Liver (tissue), 9 donors: ENCODE data around the gene COLEC11. TPM values are rescaled to one million over a fixed set of nuclear protein-coding genes. Genes with fewer than 3 reads are reported as not detected.

ENCODE experiments used
- DNase-seq: peaks from one replicate; pipeline ENCODE4 v3.0.0-alpha.2; 2017; ENCODE audit warnings: low spot score
- H3K27ac ChIP-seq, 2 donors: one replicate each; pipeline ENCODE4 v1.7.0; 2013; ENCODE audit warnings: inconsistent platforms in 2 of 2, low read length in 2 of 2, control low read depth in 1 of 2, low read depth in 1 of 2, mild to moderate bottlenecking in 1 of 2
- H3K27me3 ChIP-seq, 4 donors: one replicate each; pipeline versions ENCODE4 v1.6.1 to v1.7.0; 2013; ENCODE audit warnings: low read length in 3 of 4, inconsistent platforms in 1 of 4, mild to moderate bottlenecking in 1 of 4, moderate library complexity in 1 of 4; ENCODE audit not compliant: control insufficient read depth in 4 of 4, insufficient read depth in 4 of 4
- H3K36me3 ChIP-seq, 4 donors: one replicate each; pipeline versions ENCODE4 v1.6.1 to v1.7.0; 2013; ENCODE audit warnings: low read length in 3 of 4, mild to moderate bottlenecking in 3 of 4, low read depth in 1 of 4, moderate library complexity in 1 of 4; ENCODE audit not compliant: control insufficient read depth in 4 of 4, insufficient read depth in 3 of 4
- H3K4me1 ChIP-seq, 4 donors: one replicate each; pipeline versions ENCODE4 v1.6.1 to v1.7.0; 2013; ENCODE audit warnings: low read length in 3 of 4, mild to moderate bottlenecking in 3 of 4, moderate library complexity in 1 of 4; ENCODE audit not compliant: control insufficient read depth in 4 of 4, insufficient read depth in 4 of 4
- H3K4me3 ChIP-seq, 3 donors: one replicate each; pipeline versions ENCODE4 v1.6.1 to v1.7.0; 2013; ENCODE audit warnings: low read length in 3 of 3, control low read depth in 1 of 3, low read depth in 1 of 3, mild to moderate bottlenecking in 1 of 3
- H3K9ac ChIP-seq, 2 donors: one replicate each; pipeline ENCODE4 v1.7.0; 2013; ENCODE audit warnings: low read length in 2 of 2, mild to moderate bottlenecking in 2 of 2, moderate library complexity in 2 of 2, control low read depth in 1 of 2, low read depth in 1 of 2
- H3K9me3 ChIP-seq, 4 donors: one replicate each; pipeline versions ENCODE4 v1.6.1 to v1.7.0; 2013; ENCODE audit warnings: low read length in 3 of 4; ENCODE audit not compliant: control insufficient read depth in 4 of 4
- ATF3 ChIP-seq: IDR thresholded peaks from 2 replicates; pipeline ENCODE4 v1.6.1; 2016; ENCODE audit warnings: antibody characterized with exemption
- CTCF ChIP-seq: fragments of 150-350 bp; IDR thresholded peaks from 2 replicates; pipeline ENCODE4 v1.5.1; 2017; ENCODE audit warnings: improper control_type of control experiment, low read depth, low read length; ENCODE audit not compliant: missing input control
- EGR1 ChIP-seq, 2 donors: IDR thresholded peaks; 2 replicates each; pipeline ENCODE4 v1.6.1; 2016 to 2018; ENCODE audit warnings: antibody characterized with exemption in 2 of 2, low read depth in 2 of 2
- FOXA1 ChIP-seq: IDR thresholded peaks from 2 replicates; pipeline ENCODE4 v1.6.1; 2016; ENCODE audit warnings: antibody characterized with exemption
- FOXA2 ChIP-seq: IDR thresholded peaks from 2 replicates; pipeline ENCODE4 v1.6.1; 2016; ENCODE audit warnings: antibody characterized with exemption
- GABPA ChIP-seq, 2 donors: IDR thresholded peaks in 1 of 2; conservative IDR thresholded peaks in 1 of 2; 2 replicates each; pipeline ENCODE4 v1.6.1; 2016; ENCODE audit warnings: antibody characterized with exemption in 2 of 2, mild to moderate bottlenecking in 1 of 2, moderate library complexity in 1 of 2
- HNF4A ChIP-seq, 2 donors: conservative IDR thresholded peaks; 2 replicates each; pipeline ENCODE4 v1.6.1; 2016; ENCODE audit warnings: antibody characterized with exemption in 2 of 2, mild to moderate bottlenecking in 2 of 2
- HNF4G ChIP-seq: IDR thresholded peaks from 2 replicates; pipeline ENCODE4 v1.6.1; 2016; ENCODE audit warnings: antibody characterized with exemption
- JUND ChIP-seq, 2 donors: IDR thresholded peaks; 2 replicates each; pipeline ENCODE4 v1.6.1; 2016; ENCODE audit warnings: antibody characterized with exemption in 2 of 2
- MAX ChIP-seq: IDR thresholded peaks from 2 replicates; pipeline ENCODE4 v1.6.1; 2016; ENCODE audit warnings: antibody characterized with exemption
- NR2F2 ChIP-seq: IDR thresholded peaks from 2 replicates; pipeline ENCODE4 v1.6.1; 2016; ENCODE audit warnings: antibody characterized with exemption
- RAD21 ChIP-seq, 2 donors: IDR thresholded peaks; 2 replicates each; pipeline ENCODE4 v1.6.1; 2016; ENCODE audit warnings: antibody characterized with exemption in 2 of 2, mild to moderate bottlenecking in 2 of 2
- REST ChIP-seq: IDR thresholded peaks from 2 replicates; pipeline ENCODE4 v1.6.1; 2016; ENCODE audit warnings: antibody characterized with exemption, mild to moderate bottlenecking
- RXRA ChIP-seq, 2 donors: IDR thresholded peaks; 2 replicates each; pipeline ENCODE4 v1.6.1; 2017 to 2018; ENCODE audit warnings: antibody characterized with exemption in 2 of 2, mild to moderate bottlenecking in 1 of 2
- TAF1 ChIP-seq: conservative IDR thresholded peaks from 2 replicates; pipeline ENCODE4 v1.6.1; 2016; ENCODE audit warnings: antibody characterized with exemption, mild to moderate bottlenecking
- YY1 ChIP-seq: IDR thresholded peaks from 2 replicates; pipeline ENCODE4 v1.6.1; 2016; ENCODE audit warnings: antibody characterized with exemption, mild to moderate bottlenecking
- ZBTB33 ChIP-seq: IDR thresholded peaks from 2 replicates; pipeline ENCODE4 v1.6.1; 2016; ENCODE audit warnings: antibody characterized with exemption
- WGBS: extraction: QIAGEN DNeasy Blood & Tissue Kit; methylation state at CpG from one replicate; pipeline ENCODE4 v1.1.7; 2013; 5-methylcytosine and 5-hydroxymethylcytosine counted together
- polyA plus RNA-seq, 2 donors: library from polyadenylated mRNA; stranded (reverse) in 1 of 2; unstranded in 1 of 2; fragments of 200-250 nt in 1 of 2; fragments of >200 nt in 1 of 2; fragmentation: Nextera tagmentation in 1 of 2; extraction: Ambion mirVana in 1 of 2; gene quantifications; one replicate each; pipeline versions ENCODE4 v1.2.1 to v1.2.3, GENCODE V29; 2013 to 2015
- total RNA-seq, 2 donors: library from RNA; depleted of rRNA; stranded (reverse); fragments of >200 nt; gene quantifications; one replicate each; pipeline ENCODE4 v1.2.3, GENCODE V29; 2014
- donor health status: healthy.
- donor health status: healthy.
- donor health status: healthy.
- donor health status: healthy.
- donor health status: healthy.

Gene COLEC11
- total and polyA plus RNA-seq, 4 donors: 31.0 to 100 (median 70.9) TPM

- WGBS: 84% methylated on average over 11 of the region's 11 CpGs
- H3K4me3 ChIP-seq: no peak overlapping the region
- no peak for TF ChIP-seq REST
- TF ChIP-seq NR2F2: no peak
- no peak for TF ChIP-seq RXRA (IDR thresholded peaks at IDR 0.05)
- no peak for TF ChIP-seq JUND (IDR thresholded peaks at IDR 0.05)
- no peak for TF ChIP-seq ATF3
- TF ChIP-seq GABPA (IDR thresholded peaks at IDR 0.05 in 1 of 2, conservative IDR thresholded peaks at IDR 0.05 in 1 of 2): no peak
- no peak for TF ChIP-seq FOXA2
- TF ChIP-seq YY1: no peak
- no peak for TF ChIP-seq MAX
- no peak for TF ChIP-seq EGR1 (IDR thresholded peaks at IDR 0.05; ENCODE audit: low read depth in 2 of 2)
- no peak for TF ChIP-seq HNF4G
- no peak for TF ChIP-seq FOXA1
- TF ChIP-seq ZBTB33: no peak
- no peak for TF ChIP-seq CTCF
- TF ChIP-seq TAF1: no peak
- TF ChIP-seq HNF4A (conservative IDR thresholded peaks at IDR 0.05): no peak
- no peak for TF ChIP-seq RAD21 (IDR thresholded peaks at IDR 0.05)
- no peak for DNase-seq
- no peak overlapping the region for H3K27ac ChIP-seq
- peaks cover 0 to 3% (median 0%) of the 10 kb centered on the region in 4 donors for H3K9me3 ChIP-seq
- H3K36me3 ChIP-seq: peaks cover 0 to 4% (median under 1%) of the 10 kb centered on the region in 4 donors
- no peak overlapping the region for H3K9ac ChIP-seq
- no peaks in the 10 kb centered on the region for H3K27me3 ChIP-seq
- H3K4me1 ChIP-seq: peaks cover 0 to 5% (median 1%) of the 10 kb centered on the region in 4 donors
Measured at GRCh38 chr2:3611589-3611988, 16.7 kb downstream of the COLEC11 start.
